ENCODE results near the gene GOLT1A.

DNA sequence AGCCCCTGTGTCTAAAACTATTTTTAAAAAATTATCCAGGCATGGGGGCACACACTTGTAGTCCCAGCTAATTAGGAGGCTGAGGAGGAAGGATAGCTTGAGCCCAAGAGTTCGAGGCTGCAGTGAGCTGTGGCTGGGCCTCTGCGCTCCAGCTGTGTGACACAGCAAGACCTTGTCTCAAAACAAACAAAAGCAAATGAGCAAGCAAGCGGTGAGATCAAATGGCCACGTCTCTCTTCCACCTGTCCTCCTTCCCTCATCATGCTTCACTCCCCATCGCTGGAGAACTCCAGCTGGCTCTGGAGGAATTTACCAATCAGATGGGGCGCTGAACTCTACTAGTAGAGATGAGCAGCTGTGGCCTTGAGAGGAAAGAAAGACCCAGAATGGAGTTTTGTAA is 33.7 kb downstream of the GOLT1A start:
- TF ChIP-seq, protein P1, sequence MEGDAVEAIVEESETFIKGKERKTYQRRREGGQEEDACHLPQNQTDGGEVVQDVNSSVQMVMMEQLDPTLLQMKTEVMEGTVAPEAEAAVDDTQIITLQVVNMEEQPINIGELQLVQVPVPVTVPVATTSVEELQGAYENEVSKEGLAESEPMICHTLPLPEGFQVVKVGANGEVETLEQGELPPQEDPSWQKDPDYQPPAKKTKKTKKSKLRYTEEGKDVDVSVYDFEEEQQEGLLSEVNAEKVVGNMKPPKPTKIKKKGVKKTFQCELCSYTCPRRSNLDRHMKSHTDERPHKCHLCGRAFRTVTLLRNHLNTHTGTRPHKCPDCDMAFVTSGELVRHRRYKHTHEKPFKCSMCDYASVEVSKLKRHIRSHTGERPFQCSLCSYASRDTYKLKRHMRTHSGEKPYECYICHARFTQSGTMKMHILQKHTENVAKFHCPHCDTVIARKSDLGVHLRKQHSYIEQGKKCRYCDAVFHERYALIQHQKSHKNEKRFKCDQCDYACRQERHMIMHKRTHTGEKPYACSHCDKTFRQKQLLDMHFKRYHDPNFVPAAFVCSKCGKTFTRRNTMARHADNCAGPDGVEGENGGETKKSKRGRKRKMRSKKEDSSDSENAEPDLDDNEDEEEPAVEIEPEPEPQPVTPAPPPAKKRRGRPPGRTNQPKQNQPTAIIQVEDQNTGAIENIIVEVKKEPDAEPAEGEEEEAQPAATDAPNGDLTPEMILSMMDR (IDR thresholded peaks at IDR 0.05) = no peak
- TF ChIP-seq EZH2 (IDR thresholded peaks at IDR 0.05; ENCODE audit: borderline replicate concordance, insufficient read depth, low read depth, low read length, poor library complexity, severe bottlenecking) = no peak
